ENCODE data around the gene CDKN2B-AS1. TPM values are rescaled to one million over a fixed set of nuclear protein-coding genes. Genes with fewer than 3 reads are reported as not detected.

The CDKN2B-AS1 gene
- total RNA-seq, 6 donors from 2014 or later, result 1.3 to 3.0 (median 1.7) TPM; not detected in 1

DNA sequence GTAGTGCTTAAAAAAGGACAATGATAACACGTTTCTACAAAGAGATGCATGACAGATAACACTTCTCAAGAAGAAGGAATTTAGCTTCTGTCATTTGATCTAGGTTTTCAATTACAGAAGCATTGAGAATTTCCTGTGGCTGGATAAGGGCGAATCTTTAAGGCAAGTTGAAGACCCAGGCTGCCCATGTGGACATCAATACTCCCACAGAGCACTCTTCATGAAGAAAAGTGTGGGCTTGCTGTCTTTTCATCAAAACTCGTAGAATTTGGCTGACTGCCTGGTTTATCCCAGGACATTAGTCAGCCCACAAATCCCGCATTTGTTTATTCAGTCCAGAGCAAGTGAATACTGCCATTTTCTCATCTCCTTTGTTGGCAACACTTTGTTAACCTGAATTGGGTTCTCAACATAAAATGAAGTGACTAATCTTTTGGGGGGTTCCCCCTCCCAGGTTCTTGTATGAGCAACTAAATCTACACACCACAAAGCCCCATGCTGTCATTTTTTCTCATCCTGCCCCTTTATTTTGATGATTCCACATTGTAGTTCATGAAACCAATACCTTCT, 57.9 kb downstream of the CDKN2B-AS1 start:
- WGBS, 2 donors, result 44 to 55% methylated on average over 4 of the region's 4 CpGs
- Histone ChIP-seq H3K27me3 (no peaks in the 10 kb centered on the region), H3K4me1 (peaks cover 0 to 12% (median 0%) of the 10 kb centered on the region in 4 donors), H3K36me3 (no peaks in the 10 kb centered on the region), H3K9me3 (no peaks in the 10 kb centered on the region), H3K4me3 (no peak overlapping the region), H3K27ac (no peak overlapping the region)
- peak in 1 of 2 donors; percentile 74 for ATAC-seq (ENCODE audit: low FRiP score in 2 of 2)
- TF ChIP-seq EP300 (IDR thresholded peaks at IDR 0.05) (no peak), POLR2AphosphoS5 (IDR thresholded peaks at IDR 0.05) (no peak)
- TF ChIP-seq, protein P1, sequence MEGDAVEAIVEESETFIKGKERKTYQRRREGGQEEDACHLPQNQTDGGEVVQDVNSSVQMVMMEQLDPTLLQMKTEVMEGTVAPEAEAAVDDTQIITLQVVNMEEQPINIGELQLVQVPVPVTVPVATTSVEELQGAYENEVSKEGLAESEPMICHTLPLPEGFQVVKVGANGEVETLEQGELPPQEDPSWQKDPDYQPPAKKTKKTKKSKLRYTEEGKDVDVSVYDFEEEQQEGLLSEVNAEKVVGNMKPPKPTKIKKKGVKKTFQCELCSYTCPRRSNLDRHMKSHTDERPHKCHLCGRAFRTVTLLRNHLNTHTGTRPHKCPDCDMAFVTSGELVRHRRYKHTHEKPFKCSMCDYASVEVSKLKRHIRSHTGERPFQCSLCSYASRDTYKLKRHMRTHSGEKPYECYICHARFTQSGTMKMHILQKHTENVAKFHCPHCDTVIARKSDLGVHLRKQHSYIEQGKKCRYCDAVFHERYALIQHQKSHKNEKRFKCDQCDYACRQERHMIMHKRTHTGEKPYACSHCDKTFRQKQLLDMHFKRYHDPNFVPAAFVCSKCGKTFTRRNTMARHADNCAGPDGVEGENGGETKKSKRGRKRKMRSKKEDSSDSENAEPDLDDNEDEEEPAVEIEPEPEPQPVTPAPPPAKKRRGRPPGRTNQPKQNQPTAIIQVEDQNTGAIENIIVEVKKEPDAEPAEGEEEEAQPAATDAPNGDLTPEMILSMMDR (IDR thresholded peaks at IDR 0.05), result no peak
- DNase-seq, result no peak

DNA sequence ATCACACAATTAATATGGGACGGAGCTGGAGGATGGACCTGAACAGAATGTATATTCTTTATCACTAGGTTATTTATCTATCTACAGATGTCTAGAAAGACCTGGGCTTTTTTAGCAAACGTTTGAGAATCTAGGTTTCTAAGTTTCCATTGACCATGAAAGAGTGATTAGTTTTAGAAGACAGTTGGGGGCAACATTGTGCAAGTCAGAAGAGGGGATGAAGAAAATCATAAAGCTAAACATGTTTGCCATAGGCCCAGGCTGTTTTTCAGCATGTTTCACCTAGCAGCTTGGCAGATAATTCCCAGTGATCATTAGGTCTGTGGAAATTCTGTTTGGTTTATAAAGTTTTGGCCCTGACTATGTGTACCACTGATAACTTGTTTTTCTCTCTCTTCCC, 58.6 kb downstream of the CDKN2B-AS1 start:
- no peaks in the 10 kb centered on the region for H3K27me3 ChIP-seq
- TF ChIP-seq POLR2AphosphoS5 (IDR thresholded peaks at IDR 0.05), result no peak
- no peak for TF ChIP-seq POLR2A (IDR thresholded peaks at IDR 0.05)
- TF ChIP-seq, protein P1 (IDR thresholded peaks at IDR 0.05), result no peak
- no peak overlapping the region for H3K27ac ChIP-seq
- DNase-seq (no peak), ATAC-seq (ENCODE audit: low FRiP score in 2 of 2) (no peak)
- WGBS, 2 donors, result 65 to 72% methylated on average over 2 of the region's 2 CpGs
- no peaks in the 10 kb centered on the region for H3K36me3 ChIP-seq
- H3K4me3 ChIP-seq, result no peak overlapping the region
- no peaks in the 10 kb centered on the region for H3K9me3 ChIP-seq
- peaks cover 0 to 12% (median 0%) of the 10 kb centered on the region in 4 donors for H3K4me1 ChIP-seq

DNA sequence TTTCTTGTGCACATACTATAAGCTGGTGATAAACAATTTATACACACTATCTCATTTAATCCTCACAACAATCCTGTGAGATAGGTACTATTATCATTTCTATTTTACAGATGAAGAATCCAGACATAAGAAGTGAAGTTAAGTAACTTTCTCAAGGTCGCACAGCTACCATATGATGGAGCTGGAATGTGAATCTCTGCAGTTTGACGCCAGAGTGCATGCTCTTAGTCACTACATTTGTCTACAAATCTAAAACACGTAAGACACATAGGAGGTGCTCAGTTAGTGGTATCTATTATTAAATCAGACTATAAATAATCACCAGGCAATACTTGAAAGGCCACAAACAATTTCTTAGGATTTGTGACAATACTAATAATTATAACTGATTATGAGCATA, 59.5 kb downstream of the CDKN2B-AS1 start:
- H3K27ac ChIP-seq, result no peak overlapping the region
- no peaks in the 10 kb centered on the region for H3K36me3 ChIP-seq
- H3K4me3 ChIP-seq, result no peak overlapping the region
- H3K9me3 ChIP-seq, result no peaks in the 10 kb centered on the region
- no peaks in the 10 kb centered on the region for H3K27me3 ChIP-seq
- peaks cover 0 to 12% (median 0%) of the 10 kb centered on the region in 4 donors for H3K4me1 ChIP-seq
- ATAC-seq (ENCODE audit: low FRiP score in 2 of 2) (no peak), DNase-seq (no peak)
- no peak for TF ChIP-seq POLR2AphosphoS5 (IDR thresholded peaks at IDR 0.05)
- TF ChIP-seq, protein P1 (IDR thresholded peaks at IDR 0.05), result no peak
- TF ChIP-seq POLR2A (IDR thresholded peaks at IDR 0.05), result no peak
- TF ChIP-seq EP300 (IDR thresholded peaks at IDR 0.05), result no peak
- 97 to 98% methylated on average over 3 of the region's 3 CpGs for WGBS, 2 donors

DNA sequence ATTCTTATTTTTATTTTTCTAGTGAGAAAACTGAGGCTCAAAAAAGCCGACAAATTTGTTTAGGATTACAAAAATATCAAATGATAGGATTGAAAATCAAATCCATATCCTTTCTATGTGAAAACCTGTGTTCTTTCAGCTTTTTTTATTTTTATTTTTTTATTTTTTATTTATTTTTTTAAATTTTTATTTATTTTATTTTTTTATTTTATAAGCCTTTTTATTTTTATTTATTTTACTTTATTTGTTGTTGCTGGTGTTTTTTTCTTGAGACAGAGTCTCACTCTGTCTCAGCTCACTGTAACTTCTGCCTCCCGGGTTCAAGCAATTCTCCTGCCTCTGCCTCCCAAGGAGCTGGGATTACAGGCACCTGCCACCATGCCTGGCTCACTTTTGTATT, 59.9 kb downstream of the CDKN2B-AS1 start:
- 95 to 100% methylated on average over 2 of the region's 2 CpGs for WGBS, 2 donors
- Histone ChIP-seq H3K27me3 (no peaks in the 10 kb centered on the region), H3K4me3 (no peak overlapping the region), H3K9me3 (no peaks in the 10 kb centered on the region), H3K27ac (no peak overlapping the region), H3K4me1 (peaks cover 0 to 12% (median 0%) of the 10 kb centered on the region in 4 donors), H3K36me3 (no peaks in the 10 kb centered on the region)
- no peak for DNase-seq
- no peak for ATAC-seq (ENCODE audit: low FRiP score in 2 of 2)
- TF ChIP-seq EP300 (IDR thresholded peaks at IDR 0.05) (no peak), POLR2AphosphoS5 (IDR thresholded peaks at IDR 0.05) (no peak), POLR2A (IDR thresholded peaks at IDR 0.05) (no peak)
- TF ChIP-seq, protein P1 (IDR thresholded peaks at IDR 0.05), result no peak

DNA sequence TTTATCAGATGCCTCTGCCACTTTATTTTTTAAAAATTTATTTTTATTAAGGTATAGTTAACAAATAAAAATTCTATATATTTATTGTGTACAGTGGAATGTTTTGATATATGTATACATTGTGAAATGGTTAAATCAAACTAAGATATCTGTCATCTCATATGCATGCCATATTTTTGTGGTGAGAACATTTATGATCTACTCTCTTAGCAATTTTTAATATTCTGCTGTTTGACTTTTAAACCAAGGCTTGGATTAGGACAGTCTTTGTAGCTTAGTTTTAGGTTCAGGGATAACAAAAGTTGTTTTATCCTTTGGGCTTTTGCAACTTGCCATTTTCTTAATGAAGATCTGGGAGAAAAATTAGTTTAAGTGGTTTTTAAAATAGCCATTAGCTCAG, 60.5 kb downstream of the CDKN2B-AS1 start:
- Histone ChIP-seq H3K9me3 (no peaks in the 10 kb centered on the region), H3K27ac (no peak overlapping the region), H3K4me1 (peaks cover 0 to 12% (median 0%) of the 10 kb centered on the region in 4 donors), H3K4me3 (no peak overlapping the region), H3K27me3 (no peaks in the 10 kb centered on the region), H3K36me3 (no peaks in the 10 kb centered on the region)
- DNase-seq (no peak), ATAC-seq (ENCODE audit: low FRiP score in 2 of 2) (no peak)
- TF ChIP-seq POLR2AphosphoS5 (IDR thresholded peaks at IDR 0.05) (no peak), POLR2A (IDR thresholded peaks at IDR 0.05) (no peak), EP300 (IDR thresholded peaks at IDR 0.05) (no peak)
- TF ChIP-seq, protein P1 (IDR thresholded peaks at IDR 0.05), result no peak
